ENCODE data around the gene PTPRE.

The PTPRE gene

GRCh38 chr10:127906548-127907377, at the start of gene PTPRE:
TSS of gene PTPRE (plus strand) at chr10:127907103. CDS start at chr10:128040882, 133,779 bp downstream.
- no peak for DNase-seq

- DNase-seq = no peak
Observed at GRCh38 chr10:127860592-127860991, 46.3 kb upstream of the PTPRE start.

- no peak for DNase-seq
Observed at GRCh38 chr10:127863231-127863825, 43.6 kb upstream of the PTPRE start.

GRCh38 chr10:127866276-127867013, 40.5 kb upstream of the PTPRE start:
- no peak for DNase-seq

- no peak for DNase-seq
Observed at GRCh38 chr10:127867805-127868204, 39.1 kb upstream of the PTPRE start.

GRCh38 chr10:127869329-127869728, 37.6 kb upstream of the PTPRE start:
- no peak for DNase-seq

- no peak for DNase-seq
Observed at GRCh38 chr10:127871631-127872010, 35.3 kb upstream of the PTPRE start.

GRCh38 chr10:127872011-127872761, 34.7 kb upstream of the PTPRE start:
- DNase-seq = no peak

GRCh38 chr10:127872871-127873600, 33.9 kb upstream of the PTPRE start:
- no peak for DNase-seq

GRCh38 chr10:127873901-127874470, 32.9 kb upstream of the PTPRE start:
- DNase-seq = no peak

GRCh38 chr10:127874671-127875448, 32.0 kb upstream of the PTPRE start:
- no peak for DNase-seq

GRCh38 chr10:127875449-127875765, 31.5 kb upstream of the PTPRE start:
- DNase-seq = no peak

- DNase-seq = no peak
Observed at GRCh38 chr10:127875916-127876315, 31.0 kb upstream of the PTPRE start.

- no peak for DNase-seq
Observed at GRCh38 chr10:127877116-127877515, 29.8 kb upstream of the PTPRE start.

- DNase-seq = no peak
Observed at GRCh38 chr10:127877699-127878098, 29.2 kb upstream of the PTPRE start.

- DNase-seq = no peak
Observed at GRCh38 chr10:127878475-127879055, 28.3 kb upstream of the PTPRE start.

- no peak for DNase-seq
Observed at GRCh38 chr10:127880557-127880956, 26.3 kb upstream of the PTPRE start.

GRCh38 chr10:127881262-127881661, 25.6 kb upstream of the PTPRE start:
- no peak for DNase-seq

- DNase-seq = no peak
Observed at GRCh38 chr10:127882391-127882790, 24.5 kb upstream of the PTPRE start.

GRCh38 chr10:127882801-127883459, 24.0 kb upstream of the PTPRE start:
- no peak for DNase-seq
